Ramos (cell line): Measurements from ENCODE around the gene ASCC2.
"Not testable (repeated sequence)": the region's sequence is repeated elsewhere in the genome, so short reads cannot be mapped to it uniquely, and the experiment has no call there.

Source experiments
- in situ Hi-C: fragments of 300-500 bp; cut with MboI; formaldehyde crosslinking; loops from one replicate; pipeline ENCODE4 v1.14.3; 2022; ENCODE audit warnings: low sequenced_read_pairs; ENCODE audit not compliant: unreplicated experiment

Gene ASCC2

GRCh38 chr22:29765905-29766631 is 72.0 kb downstream of the ASCC2 start:
- in situ Hi-C loops: no loop called here

- in situ Hi-C loops: no loop called here
Observed at GRCh38 chr22:29762263-29762662, 75.8 kb downstream of the ASCC2 start.

GRCh38 chr22:29758959-29759358 is 79.1 kb downstream of the ASCC2 start:
- in situ Hi-C loops: no loop called here

GRCh38 chr22:29758068-29758622 is 79.9 kb downstream of the ASCC2 start:
- in situ Hi-C loops: no loop called here

- in situ Hi-C loops: no loop called here
Observed at GRCh38 chr22:29757096-29757495, 81.0 kb downstream of the ASCC2 start.

- in situ Hi-C loops: no loop called here
Observed at GRCh38 chr22:29756341-29756740, 81.7 kb downstream of the ASCC2 start.

GRCh38 chr22:29755889-29756288 is 82.2 kb downstream of the ASCC2 start:
- in situ Hi-C loops: no loop called here

- in situ Hi-C loops: not testable (repeated sequence)
Observed at GRCh38 chr22:29754658-29755395, 83.2 kb downstream of the ASCC2 start.

- in situ Hi-C loops: no loop called here
Observed at GRCh38 chr22:29753808-29754657, 84.0 kb downstream of the ASCC2 start.

GRCh38 chr22:29751669-29752068 is 86.4 kb downstream of the ASCC2 start:
- in situ Hi-C loops: no loop called here

GRCh38 chr22:29750559-29751538 is 87.2 kb downstream of the ASCC2 start:
- in situ Hi-C loops: no loop called here

- in situ Hi-C loops: no loop called here
Observed at GRCh38 chr22:29750029-29750428, 88.0 kb downstream of the ASCC2 start.

- in situ Hi-C loops: no loop called here
Observed at GRCh38 chr22:29748248-29748893, 89.7 kb downstream of the ASCC2 start.

- in situ Hi-C loops: no loop called here
Observed at GRCh38 chr22:29747832-29748231, 90.2 kb downstream of the ASCC2 start.

GRCh38 chr22:29744902-29745301 is 93.2 kb downstream of the ASCC2 start:
- in situ Hi-C loops: no loop called here

- in situ Hi-C loops: no loop called here
Observed at GRCh38 chr22:29742326-29742725, 95.7 kb downstream of the ASCC2 start.

GRCh38 chr22:29741926-29742325 is 96.1 kb downstream of the ASCC2 start:
- in situ Hi-C loops: no loop called here

GRCh38 chr22:29740216-29740615 is 97.9 kb downstream of the ASCC2 start:
- in situ Hi-C loops: no loop called here

- in situ Hi-C loops: no loop called here
Observed at GRCh38 chr22:29739346-29739875, 98.7 kb downstream of the ASCC2 start.
